Activated CD8-positive, alpha-beta memory T cell treated with anti-CD3 and anti-CD28 coated beads, Interleukin-2, amount 10 ng/mL, durations not matched to agents 7 days and 5 days (primary cell): ENCODE data around the gene PHF14. TPM values are rescaled to one million over a fixed set of nuclear protein-coding genes. Genes with fewer than 3 reads are reported as not detected.
"Not testable (repeated sequence)": the region's sequence is repeated elsewhere in the genome, so short reads cannot be mapped to it uniquely, and the experiment has no call there.

ENCODE experiments used
- ATAC-seq: fragments of 150-1000 bp; cut with Tn5 transposase; one replicate; pipeline ENCODE4 v1.10.0; 2021; ENCODE audit warnings: moderate library complexity
- CTCF ChIA-PET: fragments of 350-600 bp; sonication (Branson Sonifier 250); formaldehyde crosslinking; loops from one replicate; lab custom pipeline; 2021; ENCODE audit warnings: antibody characterized with exemption; lab: Charles Lee
- DNase-seq: peaks from one replicate; pipeline ENCODE4 v3.0.0-alpha.2; 2020
- H3K27ac Mint-ChIP-seq: one replicate; pipeline ENCODE4 v1.8.0; 2021; ENCODE audit warnings: mild to moderate bottlenecking, mixed read lengths
- H3K27me3 Mint-ChIP-seq: one replicate; pipeline ENCODE4 v1.8.0; 2021; ENCODE audit warnings: mixed read lengths
- H3K36me3 Mint-ChIP-seq: one replicate; pipeline ENCODE4 v1.8.0; 2021; ENCODE audit warnings: mild to moderate bottlenecking, mixed read lengths
- H3K4me1 Mint-ChIP-seq: one replicate; pipeline ENCODE4 v1.8.0; 2021; ENCODE audit warnings: mixed read lengths
- H3K4me3 Mint-ChIP-seq: one replicate; pipeline ENCODE4 v1.8.0; 2021; ENCODE audit warnings: mild to moderate bottlenecking, moderate library complexity, mixed read lengths
- H3K9me3 Mint-ChIP-seq: one replicate; pipeline ENCODE4 v1.8.0; 2022; ENCODE audit warnings: low read depth, mixed read lengths
- total RNA-seq, 2 experiments: library from RNA; stranded (reverse); gene quantifications; one replicate each; pipeline ENCODE4 v1.2.3, GENCODE V29; 2021

Gene PHF14
- 10 to 100 TPM; 36.0 to 36.7 TPM for total RNA-seq

GRCh38 chr7:10973061-10973941 lies at the start of gene PHF14:
TSS of gene PHF14 (plus strand) at chr7:10973872. CDS start at chr7:10974324, 452 bp downstream.
- peak; percentile 97 for DNase-seq
- CTCF ChIA-PET: interaction anchor here (0.8 to 2.0 kb wide), 2 partner anchors 12 to 33 kb away, joined by 4 read pairs; a partner anchor contains a TSS
- Mint-ChIP-seq H3K9me3 (no peaks in the 10 kb centered on the region), H3K36me3 (peaks cover 28% of the 10 kb centered on the region), H3K4me1 (peaks cover 44% of the 10 kb centered on the region), H3K4me3 (peak within 1 kb of the TSS; percentile 91), H3K27ac (peak within 1 kb of the TSS; percentile 92), H3K27me3 (peaks cover 18% of the 10 kb centered on the region)
- peak; percentile 99 for ATAC-seq

GRCh38 chr7:10924370-10924769 lies 49.3 kb upstream of the PHF14 start:
- CTCF ChIA-PET: no interaction called here
- DNase-seq (no peak), ATAC-seq (no peak)
- H3K27me3 Mint-ChIP-seq: no peaks in the 10 kb centered on the region
- H3K4me3 Mint-ChIP-seq: no peak overlapping the region
- no peaks in the 10 kb centered on the region for H3K9me3 Mint-ChIP-seq
- H3K4me1 Mint-ChIP-seq: no peaks in the 10 kb centered on the region
- H3K36me3 Mint-ChIP-seq: no peaks in the 10 kb centered on the region
- no peak overlapping the region for H3K27ac Mint-ChIP-seq

- H3K36me3 Mint-ChIP-seq: peaks cover 20% of the 10 kb centered on the region
- H3K4me3 Mint-ChIP-seq, H3K9me3 Mint-ChIP-seq, ATAC-seq, H3K27ac Mint-ChIP-seq, H3K27me3 Mint-ChIP-seq, H3K4me1 Mint-ChIP-seq, CTCF ChIA-PET, DNase-seq: not testable (repeated sequence)
Observed at GRCh38 chr7:10928203-10928602, 45.5 kb upstream of the PHF14 start.

GRCh38 chr7:10930551-10930950 lies 43.1 kb upstream of the PHF14 start:
- CTCF ChIA-PET: interaction anchor here (1.1 kb wide), 1 partner anchor 281 kb away, joined by 4 read pairs; no protein-coding TSS in a partner anchor
- ATAC-seq (no peak), DNase-seq (no peak)
- H3K9me3 Mint-ChIP-seq: no peaks in the 10 kb centered on the region
- no peak overlapping the region for H3K4me3 Mint-ChIP-seq
- H3K27ac Mint-ChIP-seq: no peak overlapping the region
- no peaks in the 10 kb centered on the region for H3K27me3 Mint-ChIP-seq
- H3K36me3 Mint-ChIP-seq: peaks cover 27% of the 10 kb centered on the region
- H3K4me1 Mint-ChIP-seq: no peaks in the 10 kb centered on the region

GRCh38 chr7:10931161-10931560 lies 42.5 kb upstream of the PHF14 start:
- H3K9me3 Mint-ChIP-seq: no peaks in the 10 kb centered on the region
- DNase-seq (no peak), ATAC-seq (no peak)
- no peak overlapping the region for H3K4me3 Mint-ChIP-seq
- H3K27ac Mint-ChIP-seq: no peak overlapping the region
- peaks cover 33% of the 10 kb centered on the region for H3K36me3 Mint-ChIP-seq
- CTCF ChIA-PET: no interaction called here
- H3K27me3 Mint-ChIP-seq: no peaks in the 10 kb centered on the region
- H3K4me1 Mint-ChIP-seq: peaks cover 2% of the 10 kb centered on the region

- CTCF ChIA-PET: no interaction called here
- H3K4me1 Mint-ChIP-seq: peaks cover 17% of the 10 kb centered on the region
- H3K27me3 Mint-ChIP-seq: no peaks in the 10 kb centered on the region
- DNase-seq: no peak
- no peaks in the 10 kb centered on the region for H3K9me3 Mint-ChIP-seq
- H3K36me3 Mint-ChIP-seq: peaks cover 48% of the 10 kb centered on the region
- no peak overlapping the region for H3K27ac Mint-ChIP-seq
- H3K4me3 Mint-ChIP-seq: no peak overlapping the region
- ATAC-seq: no peak
Observed at GRCh38 chr7:10934292-10934691, 39.4 kb upstream of the PHF14 start.

GRCh38 chr7:10939237-10939910 lies 34.3 kb upstream of the PHF14 start:
- Mint-ChIP-seq H3K9me3 (no peaks in the 10 kb centered on the region), H3K27me3 (no peaks in the 10 kb centered on the region), H3K4me1 (peaks cover 17% of the 10 kb centered on the region), H3K27ac (no peak overlapping the region), H3K4me3 (no peak overlapping the region), H3K36me3 (peaks cover 24% of the 10 kb centered on the region)
- peak; percentile 15 for ATAC-seq
- CTCF ChIA-PET: interaction anchor here (1.4 to 2.0 kb wide), 5 partner anchors 34 to 188 kb away, joined by 3 to 8 read pairs (median 4); partner anchors contain the start of gene PHF14
- peak; percentile 41 for DNase-seq

GRCh38 chr7:10939911-10940703 lies 33.6 kb upstream of the PHF14 start:
- H3K27me3 Mint-ChIP-seq: no peaks in the 10 kb centered on the region
- peaks cover 24% of the 10 kb centered on the region for H3K36me3 Mint-ChIP-seq
- H3K4me3 Mint-ChIP-seq: no peak overlapping the region
- peaks cover 17% of the 10 kb centered on the region for H3K4me1 Mint-ChIP-seq
- H3K9me3 Mint-ChIP-seq: no peaks in the 10 kb centered on the region
- CTCF ChIA-PET: interaction anchor here (0.6 to 2.0 kb wide), 9 partner anchors 21 to 274 kb away, joined by 3 to 8 read pairs (median 4); partner anchors contain the start of gene PHF14
- peak; percentile 95 for ATAC-seq
- H3K27ac Mint-ChIP-seq: no peak overlapping the region
- DNase-seq: peak; percentile 89

GRCh38 chr7:10940704-10941355 lies 32.8 kb upstream of the PHF14 start:
- CTCF ChIA-PET: interaction anchor here (0.6 to 2.0 kb wide), 10 partner anchors 22 to 273 kb away, joined by 3 to 8 read pairs (median 4); partner anchors contain the start of gene PHF14
- Mint-ChIP-seq H3K4me1 (peaks cover 17% of the 10 kb centered on the region), H3K36me3 (peaks cover 19% of the 10 kb centered on the region), H3K27me3 (no peaks in the 10 kb centered on the region), H3K27ac (no peak overlapping the region), H3K4me3 (no peak overlapping the region), H3K9me3 (no peaks in the 10 kb centered on the region)
- ATAC-seq: no peak
- no peak for DNase-seq

- H3K27ac Mint-ChIP-seq: no peak overlapping the region
- no peak overlapping the region for H3K4me3 Mint-ChIP-seq
- no peaks in the 10 kb centered on the region for H3K4me1 Mint-ChIP-seq
- ATAC-seq (no peak), DNase-seq (no peak)
- H3K36me3 Mint-ChIP-seq: peaks cover 3% of the 10 kb centered on the region
- peaks cover 4% of the 10 kb centered on the region for H3K27me3 Mint-ChIP-seq
- CTCF ChIA-PET: no interaction called here
- H3K9me3 Mint-ChIP-seq: peaks cover 5% of the 10 kb centered on the region
Observed at GRCh38 chr7:10950494-10950893, 23.2 kb upstream of the PHF14 start.

- CTCF ChIA-PET, H3K36me3 Mint-ChIP-seq, ATAC-seq, DNase-seq, H3K9me3 Mint-ChIP-seq, H3K4me1 Mint-ChIP-seq, H3K27ac Mint-ChIP-seq, H3K27me3 Mint-ChIP-seq, H3K4me3 Mint-ChIP-seq: not testable (repeated sequence)
Observed at GRCh38 chr7:10950974-10951578, 22.6 kb upstream of the PHF14 start.

- no peak for ATAC-seq
- CTCF ChIA-PET: no interaction called here
- Mint-ChIP-seq H3K27ac (no peak overlapping the region), H3K4me3 (no peak overlapping the region), H3K4me1 (no peaks in the 10 kb centered on the region), H3K36me3 (peaks cover 1% of the 10 kb centered on the region), H3K27me3 (peaks cover 8% of the 10 kb centered on the region), H3K9me3 (peaks cover 5% of the 10 kb centered on the region)
- DNase-seq: no peak
Observed at GRCh38 chr7:10952588-10952987, 21.1 kb upstream of the PHF14 start.
